AML-193 (cell line): ENCODE data around the gene VPS13D.

Source experiments
- DNase-seq, 2 experiments: peaks; one replicate each; lab custom pipeline; 2025; lab: John Stamatoyannopoulos, UW

Gene VPS13D

GRCh38 chr1:12488666-12489354 is 259.0 kb downstream of the VPS13D start:
- no peak for DNase-seq

- no peak for DNase-seq
Measured at GRCh38 chr1:12490532-12491142, 260.8 kb downstream of the VPS13D start.

GRCh38 chr1:12491656-12492055 is 261.8 kb downstream of the VPS13D start:
- DNase-seq, result no peak

GRCh38 chr1:12495725-12496124 is 265.9 kb downstream of the VPS13D start:
- DNase-seq, result no peak

GRCh38 chr1:12496154-12496961 is 266.5 kb downstream of the VPS13D start:
- DNase-seq, result no peak

GRCh38 chr1:12499539-12500240 is 269.9 kb downstream of the VPS13D start:
- DNase-seq, result no peak

- no peak for DNase-seq
Measured at GRCh38 chr1:12501661-12502060, 271.8 kb downstream of the VPS13D start.

- DNase-seq, result no peak
Measured at GRCh38 chr1:12502336-12503109, 272.7 kb downstream of the VPS13D start.

GRCh38 chr1:12503709-12504108 is 273.9 kb downstream of the VPS13D start:
- no peak for DNase-seq

GRCh38 chr1:12504601-12505000 is 274.8 kb downstream of the VPS13D start:
- no peak for DNase-seq

- DNase-seq, result no peak
Measured at GRCh38 chr1:12505231-12505630, 275.4 kb downstream of the VPS13D start.

- no peak for DNase-seq
Measured at GRCh38 chr1:12505639-12506280, 275.9 kb downstream of the VPS13D start.

GRCh38 chr1:12506281-12507280 is 276.8 kb downstream of the VPS13D start:
- DNase-seq, result no peak

- no peak for DNase-seq
Measured at GRCh38 chr1:12507631-12508030, 277.8 kb downstream of the VPS13D start.

GRCh38 chr1:12508849-12509248 is 279.0 kb downstream of the VPS13D start:
- no peak for DNase-seq

GRCh38 chr1:12511128-12511484 is 281.3 kb downstream of the VPS13D start:
- no peak for DNase-seq

GRCh38 chr1:12511516-12512468 is 282.0 kb downstream of the VPS13D start:
- no peak for DNase-seq

GRCh38 chr1:12513181-12513580 is 283.4 kb downstream of the VPS13D start:
- DNase-seq, result no peak

- no peak for DNase-seq
Measured at GRCh38 chr1:12514590-12514989, 284.8 kb downstream of the VPS13D start.
